Measurements from ENCODE around the gene TGIF2. TPM values are rescaled to one million over a fixed set of nuclear protein-coding genes. Genes with fewer than 3 reads are reported as not detected.

TGIF2 gene
- total and polyA plus RNA-seq, 2 of the 13 experiments (the other 11 are each of a cell fraction or from before 2014, with no cell fraction given), result 41.3 to 53.9 TPM

DNA sequence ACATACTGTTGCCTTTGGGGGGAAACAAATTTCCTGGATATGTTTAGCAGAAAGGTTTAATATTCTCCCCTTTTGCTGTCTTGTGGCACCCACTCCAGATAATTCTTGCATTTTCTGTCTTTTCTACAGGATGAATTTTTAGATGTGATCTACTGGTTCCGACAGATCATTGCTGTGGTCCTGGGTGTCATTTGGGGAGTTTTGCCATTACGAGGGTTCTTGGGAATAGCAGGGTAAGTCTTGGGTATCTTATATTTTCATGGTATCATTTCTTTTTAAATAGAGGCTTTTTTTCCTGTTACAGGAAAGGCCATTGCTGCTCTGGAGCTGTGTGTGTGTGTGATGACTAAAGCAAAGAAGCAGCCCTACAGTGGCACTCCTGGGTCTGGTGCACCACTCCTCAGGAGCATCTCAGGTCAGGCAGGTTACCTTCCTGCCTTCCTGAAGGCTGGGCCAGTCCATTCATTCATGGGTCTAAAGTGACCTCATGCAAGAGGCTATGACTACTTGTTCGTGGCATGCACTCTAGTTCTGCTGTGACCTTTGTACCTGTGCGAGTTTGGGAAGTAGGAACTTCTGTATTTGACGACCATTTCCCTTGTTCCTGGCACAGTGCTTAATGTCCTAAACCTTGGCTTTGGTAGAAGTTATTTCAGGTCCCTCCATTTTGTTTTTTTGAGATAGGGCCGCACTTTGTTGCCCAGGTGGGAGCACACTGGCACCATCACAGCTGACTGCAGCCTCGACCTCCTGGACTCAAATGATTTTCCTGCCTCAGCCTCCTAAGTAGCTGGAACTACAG is 34.4 kb downstream of the TGIF2 start (continued):
- TF ChIP-seq, protein P1, sequence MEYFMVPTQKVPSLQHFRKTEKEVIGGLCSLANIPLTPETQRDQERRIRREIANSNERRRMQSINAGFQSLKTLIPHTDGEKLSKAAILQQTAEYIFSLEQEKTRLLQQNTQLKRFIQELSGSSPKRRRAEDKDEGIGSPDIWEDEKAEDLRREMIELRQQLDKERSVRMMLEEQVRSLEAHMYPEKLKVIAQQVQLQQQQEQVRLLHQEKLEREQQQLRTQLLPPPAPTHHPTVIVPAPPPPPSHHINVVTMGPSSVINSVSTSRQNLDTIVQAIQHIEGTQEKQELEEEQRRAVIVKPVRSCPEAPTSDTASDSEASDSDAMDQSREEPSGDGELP (IDR thresholded peaks at IDR 0.05; ENCODE audit: borderline replicate concordance, low read depth), result no peak
- no peak for TF ChIP-seq ZNF34 (CRISPR knock-in tag; IDR thresholded peaks at IDR 0.05; ENCODE audit: borderline replicate concordance)
- TF ChIP-seq NRL (CRISPR knock-in tag; IDR thresholded peaks at IDR 0.05; ENCODE audit: borderline replicate concordance), result no peak
- no peak for TF ChIP-seq ZFP41 (CRISPR knock-in tag; IDR thresholded peaks at IDR 0.05; ENCODE audit: borderline replicate concordance)
- TF ChIP-seq ZNF333 (CRISPR knock-in tag; IDR thresholded peaks at IDR 0.05; ENCODE audit: borderline replicate concordance), result no peak
- TF ChIP-seq, protein P2, sequence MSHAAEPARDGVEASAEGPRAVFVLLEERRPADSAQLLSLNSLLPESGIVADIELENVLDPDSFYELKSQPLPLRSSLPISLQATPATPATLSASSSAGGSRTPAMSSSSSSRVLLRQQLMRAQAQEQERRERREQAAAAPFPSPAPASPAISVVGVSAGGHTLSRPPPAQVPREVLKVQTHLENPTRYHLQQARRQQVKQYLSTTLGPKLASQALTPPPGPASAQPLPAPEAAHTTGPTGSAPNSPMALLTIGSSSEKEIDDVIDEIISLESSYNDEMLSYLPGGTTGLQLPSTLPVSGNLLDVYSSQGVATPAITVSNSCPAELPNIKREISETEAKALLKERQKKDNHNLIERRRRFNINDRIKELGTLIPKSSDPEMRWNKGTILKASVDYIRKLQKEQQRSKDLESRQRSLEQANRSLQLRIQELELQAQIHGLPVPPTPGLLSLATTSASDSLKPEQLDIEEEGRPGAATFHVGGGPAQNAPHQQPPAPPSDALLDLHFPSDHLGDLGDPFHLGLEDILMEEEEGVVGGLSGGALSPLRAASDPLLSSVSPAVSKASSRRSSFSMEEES (CRISPR knock-in tag; IDR thresholded peaks at IDR 0.05), result peak; percentile 42; the same call in 1 of the 2 replicates
- TF ChIP-seq ZNF567 (CRISPR knock-in tag; IDR thresholded peaks at IDR 0.05; ENCODE audit: borderline replicate concordance), result 0 out of 2 replicates have a peak, but pooled peaks have one; percentile 5
- TF ChIP-seq ZNF678 (CRISPR knock-in tag; IDR thresholded peaks at IDR 0.05), result no peak
- TF ChIP-seq KAT8 (CRISPR knock-in tag; IDR thresholded peaks at IDR 0.05), result peak; percentile 77; the same call in 1 of the 2 replicates
- no peak for TF ChIP-seq ZNF589 (CRISPR knock-in tag; conservative IDR thresholded peaks at IDR 0.05)
- TF ChIP-seq ZBTB21 (CRISPR knock-in tag; IDR thresholded peaks at IDR 0.05), result peak; percentile 97
- peak; percentile 81 for TF ChIP-seq GATAD1 (CRISPR knock-in tag; IDR thresholded peaks at IDR 0.05)
- TF ChIP-seq, protein P3, sequence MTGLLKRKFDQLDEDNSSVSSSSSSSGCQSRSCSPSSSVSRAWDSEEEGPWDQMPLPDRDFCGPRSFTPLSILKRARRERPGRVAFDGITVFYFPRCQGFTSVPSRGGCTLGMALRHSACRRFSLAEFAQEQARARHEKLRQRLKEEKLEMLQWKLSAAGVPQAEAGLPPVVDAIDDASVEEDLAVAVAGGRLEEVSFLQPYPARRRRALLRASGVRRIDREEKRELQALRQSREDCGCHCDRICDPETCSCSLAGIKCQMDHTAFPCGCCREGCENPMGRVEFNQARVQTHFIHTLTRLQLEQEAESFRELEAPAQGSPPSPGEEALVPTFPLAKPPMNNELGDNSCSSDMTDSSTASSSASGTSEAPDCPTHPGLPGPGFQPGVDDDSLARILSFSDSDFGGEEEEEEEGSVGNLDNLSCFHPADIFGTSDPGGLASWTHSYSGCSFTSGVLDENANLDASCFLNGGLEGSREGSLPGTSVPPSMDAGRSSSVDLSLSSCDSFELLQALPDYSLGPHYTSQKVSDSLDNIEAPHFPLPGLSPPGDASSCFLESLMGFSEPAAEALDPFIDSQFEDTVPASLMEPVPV (CRISPR knock-in tag; IDR thresholded peaks at IDR 0.05), result no peak
- TF ChIP-seq, protein P4, sequence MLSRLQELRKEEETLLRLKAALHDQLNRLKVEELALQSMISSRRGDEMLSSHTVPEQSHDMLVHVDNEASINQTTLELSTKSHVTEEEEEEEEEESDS (CRISPR knock-in tag; IDR thresholded peaks at IDR 0.05; ENCODE audit: borderline replicate concordance), result no peak
- 0 out of 2 replicates have a peak, but pooled peaks have one; percentile 19 for TF ChIP-seq KDM5A (IDR thresholded peaks at IDR 0.05; ENCODE audit: borderline replicate concordance, low read length)
- no peak for TF ChIP-seq REPIN1 (CRISPR knock-in tag; IDR thresholded peaks at IDR 0.05; ENCODE audit: borderline replicate concordance, low read depth)
- TF ChIP-seq, protein P5, sequence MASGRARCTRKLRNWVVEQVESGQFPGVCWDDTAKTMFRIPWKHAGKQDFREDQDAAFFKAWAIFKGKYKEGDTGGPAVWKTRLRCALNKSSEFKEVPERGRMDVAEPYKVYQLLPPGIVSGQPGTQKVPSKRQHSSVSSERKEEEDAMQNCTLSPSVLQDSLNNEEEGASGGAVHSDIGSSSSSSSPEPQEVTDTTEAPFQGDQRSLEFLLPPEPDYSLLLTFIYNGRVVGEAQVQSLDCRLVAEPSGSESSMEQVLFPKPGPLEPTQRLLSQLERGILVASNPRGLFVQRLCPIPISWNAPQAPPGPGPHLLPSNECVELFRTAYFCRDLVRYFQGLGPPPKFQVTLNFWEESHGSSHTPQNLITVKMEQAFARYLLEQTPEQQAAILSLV (CRISPR knock-in tag; IDR thresholded peaks at IDR 0.05; ENCODE audit: borderline replicate concordance), result 0 out of 2 replicates have a peak, but pooled peaks have one; percentile 42
- TF ChIP-seq MXD4 (CRISPR knock-in tag; IDR thresholded peaks at IDR 0.05), result 0 out of 2 replicates have a peak, but pooled peaks have one; percentile 67
- TF ChIP-seq NAIF1 (CRISPR knock-in tag; IDR thresholded peaks at IDR 0.05; ENCODE audit: borderline replicate concordance), result no peak
- TF ChIP-seq, protein P6, sequence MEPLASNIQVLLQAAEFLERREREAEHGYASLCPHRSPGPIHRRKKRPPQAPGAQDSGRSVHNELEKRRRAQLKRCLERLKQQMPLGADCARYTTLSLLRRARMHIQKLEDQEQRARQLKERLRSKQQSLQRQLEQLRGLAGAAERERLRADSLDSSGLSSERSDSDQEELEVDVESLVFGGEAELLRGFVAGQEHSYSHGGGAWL (CRISPR knock-in tag; IDR thresholded peaks at IDR 0.05), result 0 out of 2 replicates have a peak, but pooled peaks have one; percentile 38
- no peak for TF ChIP-seq MAFF (IDR thresholded peaks at IDR 0.05; ENCODE audit: low read depth, low read length)
- peak; percentile 32; the same call in 1 of the 2 replicates for TF ChIP-seq ZNF205 (CRISPR knock-in tag; IDR thresholded peaks at IDR 0.05)
- peak; percentile 62; the same call in 1 of the 2 replicates for TF ChIP-seq KMT2B (CRISPR knock-in tag; IDR thresholded peaks at IDR 0.05)
- TF ChIP-seq NFIC (IDR thresholded peaks at IDR 0.05; ENCODE audit: low read length), result no peak
